GM18499 (cell line): ENCODE data around the gene KRTAP4-8.
"Not testable (repeated sequence)": the region's sequence is repeated elsewhere in the genome, so short reads cannot be mapped to it uniquely, and the experiment has no call there.

ENCODE experiments used
- ATAC-seq: cut with Tn5 transposase; IDR thresholded peaks from one replicate; pipeline ENCODE4 v1.9.1; 2021; ENCODE audit warnings: moderate number of reproducible peaks; ENCODE audit not compliant: insufficient read depth, unreplicated experiment

The KRTAP4-8 gene

DNA sequence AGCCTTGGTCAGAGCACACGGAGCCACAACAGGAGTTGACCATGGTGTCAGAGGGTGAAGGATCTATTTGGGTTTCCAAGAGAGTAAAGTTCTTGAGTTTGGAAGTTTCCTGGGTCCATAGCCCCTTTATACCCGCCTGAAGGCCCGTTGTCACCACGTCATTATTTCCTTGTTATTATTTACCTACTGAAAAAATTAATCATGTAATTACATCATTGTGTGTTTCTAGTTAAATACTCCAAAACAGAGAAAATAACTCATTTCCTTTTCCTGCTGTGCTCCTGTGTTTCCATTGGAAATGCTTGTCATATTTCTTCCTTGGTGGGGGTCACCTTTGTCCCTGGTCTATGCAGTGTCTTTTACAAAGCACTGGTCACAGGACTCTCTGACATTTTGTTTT is at the start of gene KRTAP4-8:
TSS of gene KRTAP4-8 (minus strand) at position 101 of the 400 bp plus-strand sequence. CDS start at position 43, 58 bp downstream.
- no peak for ATAC-seq

DNA sequence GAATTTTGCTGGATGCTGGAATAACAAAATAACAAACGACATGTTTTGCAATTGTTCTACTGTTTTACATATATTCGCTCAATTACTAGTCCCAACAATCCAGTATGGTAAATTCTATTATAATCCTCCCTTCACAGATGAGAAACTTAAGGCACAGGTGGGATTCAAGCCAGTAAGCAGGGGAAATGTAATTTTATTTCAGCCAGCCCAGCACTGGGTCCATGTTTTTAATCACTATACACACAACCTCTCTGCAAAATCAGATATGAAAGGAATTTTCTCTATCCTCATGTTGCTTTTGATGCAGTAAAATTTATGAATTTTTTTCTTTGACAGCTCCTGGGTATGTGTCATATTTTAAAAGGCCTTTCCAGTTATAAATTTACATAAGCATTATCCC is 47.3 kb upstream of the KRTAP4-8 start:
- no peak for ATAC-seq

DNA sequence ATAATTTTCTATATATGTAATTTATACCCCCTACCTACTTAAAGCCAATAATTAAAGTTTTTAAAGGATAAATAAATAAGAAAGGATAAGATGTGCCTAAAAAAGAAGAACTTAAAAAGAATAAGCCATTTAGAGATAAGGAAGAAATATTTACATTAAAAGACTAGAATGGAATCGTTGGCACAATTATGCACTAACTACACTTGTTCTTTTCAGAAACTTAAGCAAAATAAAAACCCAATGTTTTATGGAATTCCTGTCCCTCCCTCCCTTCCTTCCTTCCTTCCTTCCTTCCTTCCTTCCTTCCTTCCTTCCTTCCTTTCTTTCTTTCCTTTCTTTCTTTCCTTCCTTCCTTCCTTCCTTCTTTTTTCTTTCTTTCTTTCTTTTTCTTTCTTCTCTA is 46.9 kb upstream of the KRTAP4-8 start:
- no peak for ATAC-seq

DNA sequence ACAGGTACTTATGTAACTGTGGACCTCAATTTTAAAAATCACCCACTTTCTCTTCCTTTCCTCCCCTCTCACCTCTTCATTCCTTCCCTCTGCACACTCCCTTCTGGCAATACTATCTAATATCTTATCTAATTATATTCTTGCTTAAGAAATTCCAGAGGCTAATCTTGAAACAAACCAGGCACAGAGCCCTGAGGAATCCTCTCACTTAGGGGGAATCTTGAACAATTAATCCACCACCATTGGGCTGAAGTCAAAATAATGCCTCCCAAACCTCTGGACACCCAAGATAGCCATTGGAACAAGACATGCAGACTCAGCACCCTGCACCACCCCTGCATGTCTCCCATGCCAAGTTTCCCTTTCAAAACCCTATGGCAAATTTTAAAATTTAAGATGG is 43.4 kb upstream of the KRTAP4-8 start:
- no peak for ATAC-seq

DNA sequence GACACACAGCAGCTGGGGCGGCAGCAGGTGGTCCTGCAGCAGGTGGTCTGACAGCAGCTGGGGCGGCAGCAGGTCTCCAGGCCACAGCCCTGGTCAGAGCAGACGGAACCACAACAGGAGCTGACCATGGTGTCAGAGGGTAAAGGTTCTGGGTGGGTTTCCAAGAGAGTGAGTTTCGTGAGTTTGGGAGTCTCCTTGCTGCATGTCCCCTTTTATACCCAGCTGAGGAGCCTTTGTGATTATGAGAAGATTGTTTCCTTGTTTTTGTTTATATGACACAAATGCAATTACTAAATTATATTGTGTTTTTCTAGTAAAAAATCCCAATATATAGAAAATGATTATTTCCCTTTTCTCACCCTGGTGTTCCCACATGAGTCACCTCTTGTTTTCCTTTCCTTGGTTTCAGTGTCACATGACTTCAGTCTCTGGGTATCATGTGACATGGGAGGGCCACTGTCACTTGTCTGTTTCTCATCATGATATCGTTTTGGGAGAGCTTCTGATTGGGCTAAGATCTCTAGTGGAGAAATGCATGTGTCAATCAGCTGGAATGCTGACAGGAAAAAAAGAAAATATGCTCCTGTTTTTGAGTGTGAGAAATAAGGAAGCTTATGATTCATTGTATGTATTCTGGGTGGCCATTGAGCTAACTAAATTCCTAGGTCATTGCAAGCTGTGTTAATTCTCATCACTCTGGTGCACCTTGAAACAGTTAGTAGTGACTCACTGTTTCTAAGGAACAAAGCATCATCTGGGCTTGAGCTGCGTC is 42.6 kb upstream of the KRTAP4-8 start, which contains the start of gene KRTAP4-6:
TSS of gene KRTAP4-6 (minus strand) at position 185 of the 772 bp plus-strand sequence. CDS start at position 128, 57 bp downstream.
- no peak for ATAC-seq

DNA sequence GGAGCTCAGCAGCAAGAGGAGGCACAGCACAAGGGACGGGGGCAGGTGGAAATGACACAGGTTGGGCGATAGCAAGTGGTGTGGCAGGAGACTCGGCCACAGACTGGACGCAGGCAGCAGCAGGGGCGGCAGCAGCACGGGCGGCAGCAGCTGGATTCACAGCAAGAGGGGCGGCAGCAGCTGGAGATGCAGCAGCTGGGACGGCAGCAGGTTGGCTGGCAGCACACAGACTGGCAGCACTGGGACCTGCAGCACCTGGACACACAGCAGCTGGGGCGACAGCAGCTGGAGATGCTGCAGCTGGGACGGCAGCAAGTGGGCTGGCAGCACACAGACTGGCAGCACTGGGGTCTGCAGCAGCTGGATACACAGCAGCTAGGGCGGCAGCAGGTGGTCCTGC is 41.9 kb upstream of the KRTAP4-8 start:
- not testable (repeated sequence) for ATAC-seq

DNA sequence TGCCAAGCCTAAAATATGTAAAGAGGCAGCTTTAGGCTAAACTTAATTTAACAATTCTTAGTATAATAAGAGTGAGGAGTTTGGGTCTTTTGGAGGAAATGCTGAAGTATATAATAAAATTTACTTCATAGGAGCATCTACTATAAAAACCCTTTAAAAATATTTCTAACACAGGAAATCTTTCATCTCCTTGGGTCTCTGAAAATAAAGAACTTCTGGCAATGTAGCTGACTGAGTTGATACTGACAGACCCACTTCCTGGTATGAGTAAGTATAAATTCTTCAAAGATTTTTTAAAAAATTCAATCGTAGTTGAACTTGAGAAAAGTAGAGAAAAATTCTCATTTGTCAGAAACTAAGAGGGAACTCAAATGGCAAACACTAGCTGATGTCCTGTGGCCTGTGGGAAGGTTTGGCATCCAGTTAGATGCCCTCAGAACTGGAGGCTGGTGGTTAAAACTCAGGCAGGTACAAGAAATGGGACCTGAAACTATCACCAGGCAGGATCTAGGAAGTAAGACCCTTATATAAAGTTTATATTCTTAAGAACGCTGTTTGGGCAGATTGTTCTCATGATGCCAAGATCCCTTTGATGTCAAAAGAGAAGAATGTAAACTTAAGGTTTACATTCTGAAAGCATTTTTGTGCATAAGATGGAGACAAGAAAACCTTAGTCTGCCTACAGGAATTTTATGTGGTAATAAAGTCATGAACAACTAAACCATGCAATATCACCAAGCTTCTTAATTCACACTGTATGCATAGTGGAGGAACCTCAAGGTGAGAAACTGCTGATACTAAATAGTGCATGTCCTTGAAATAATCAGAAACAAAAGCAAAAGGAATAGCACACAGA is 36.2 kb upstream of the KRTAP4-8 start:
- ATAC-seq, result no peak

DNA sequence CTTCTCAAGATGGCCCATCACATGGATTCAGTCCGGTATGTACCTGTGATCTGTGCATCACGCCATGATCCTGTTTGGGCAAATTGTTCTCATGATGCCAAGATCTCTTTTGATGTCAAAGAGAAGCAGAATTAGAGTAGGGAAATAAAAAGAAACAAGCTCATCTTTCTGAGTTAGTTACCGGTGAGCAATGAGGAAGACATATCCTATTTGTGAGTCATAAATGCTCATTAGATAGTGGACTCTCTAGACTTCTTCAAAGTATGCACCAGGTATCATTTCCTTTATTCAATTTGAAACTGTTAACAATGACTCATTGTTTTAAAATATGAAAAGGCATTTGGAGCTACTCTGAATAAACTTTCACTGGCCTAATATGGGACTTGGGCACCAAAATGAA is 34.0 kb upstream of the KRTAP4-8 start:
- ATAC-seq, result no peak

DNA sequence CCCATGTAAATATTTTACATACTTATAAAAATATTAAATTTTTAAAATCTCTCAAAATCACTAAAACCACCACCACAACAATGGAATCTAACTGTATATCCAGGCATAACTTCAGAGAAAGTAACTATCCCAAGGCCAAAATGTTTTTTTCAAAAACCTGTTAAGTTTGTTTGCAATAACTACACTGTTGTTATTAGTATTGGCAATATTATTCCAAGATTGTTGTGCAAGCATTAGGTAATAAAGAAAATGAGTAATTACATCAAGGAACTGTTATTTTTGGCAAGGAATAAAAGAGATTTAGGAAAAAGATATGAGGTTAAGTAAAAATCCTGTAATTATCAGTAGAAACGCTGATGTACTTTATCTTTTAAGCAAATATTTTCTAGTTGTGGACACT is 29.4 kb upstream of the KRTAP4-8 start:
- no peak for ATAC-seq

DNA sequence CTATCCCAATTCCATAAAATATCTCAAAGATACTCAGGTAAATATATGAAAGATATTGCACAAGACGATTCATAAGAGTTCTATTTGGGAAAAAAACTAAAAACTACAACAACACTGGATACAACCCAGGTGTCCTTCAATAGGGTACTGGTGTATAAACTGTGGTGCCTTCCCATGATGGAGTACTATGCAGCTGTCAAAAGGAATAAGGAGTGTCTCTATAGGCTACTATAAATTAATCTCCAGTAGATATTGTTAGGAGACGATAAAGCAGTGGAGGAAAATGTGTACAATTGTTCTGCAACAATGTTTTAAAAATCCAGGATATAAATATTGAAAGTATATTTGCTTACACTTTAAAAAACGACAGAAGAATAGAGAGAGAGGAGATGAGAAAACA is 28.5 kb upstream of the KRTAP4-8 start:
- no peak for ATAC-seq

DNA sequence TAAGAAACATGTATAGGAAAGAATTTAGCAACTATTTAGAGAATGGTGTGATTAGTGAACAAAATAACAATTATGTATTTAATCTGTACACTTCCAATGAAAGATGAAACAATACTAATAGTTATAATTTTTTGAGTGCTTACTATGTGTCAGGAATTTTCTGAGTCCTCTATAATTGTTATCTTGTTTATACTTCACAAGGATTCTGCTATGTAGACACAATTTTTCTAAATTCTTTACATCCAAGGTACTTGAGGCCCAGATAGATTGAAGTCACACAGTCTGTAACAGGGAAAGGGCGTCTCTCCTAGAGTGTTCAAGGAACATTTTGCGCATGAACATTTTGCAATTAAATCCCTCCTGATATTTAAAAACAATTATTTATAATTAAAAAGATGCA is 27.1 kb upstream of the KRTAP4-8 start:
- ATAC-seq, result no peak

DNA sequence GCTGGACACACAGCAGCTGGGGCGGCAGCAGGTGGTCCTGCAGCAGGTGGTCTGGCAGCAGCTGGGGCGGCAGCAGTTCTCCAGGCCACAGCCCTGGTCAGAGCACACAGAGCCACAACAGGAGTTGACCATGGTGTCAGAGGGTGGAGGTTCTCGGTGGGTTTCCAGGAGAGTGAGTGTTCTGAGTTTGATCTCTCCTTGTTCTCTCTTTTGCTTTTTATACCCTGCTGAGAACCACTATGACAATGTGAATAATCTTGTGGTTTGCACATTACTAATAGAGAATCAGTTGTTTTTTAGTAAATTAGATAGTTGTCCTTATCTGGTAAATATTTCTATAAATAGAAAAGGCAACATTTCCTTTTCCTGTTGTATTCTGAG is 26.0 kb upstream of the KRTAP4-8 start, which contains the start of gene KRTAP4-12:
TSS of gene KRTAP4-12 (minus strand) at position 192 of the 381 bp plus-strand sequence. CDS start at position 132, 60 bp downstream.
- not testable (repeated sequence) for ATAC-seq

DNA sequence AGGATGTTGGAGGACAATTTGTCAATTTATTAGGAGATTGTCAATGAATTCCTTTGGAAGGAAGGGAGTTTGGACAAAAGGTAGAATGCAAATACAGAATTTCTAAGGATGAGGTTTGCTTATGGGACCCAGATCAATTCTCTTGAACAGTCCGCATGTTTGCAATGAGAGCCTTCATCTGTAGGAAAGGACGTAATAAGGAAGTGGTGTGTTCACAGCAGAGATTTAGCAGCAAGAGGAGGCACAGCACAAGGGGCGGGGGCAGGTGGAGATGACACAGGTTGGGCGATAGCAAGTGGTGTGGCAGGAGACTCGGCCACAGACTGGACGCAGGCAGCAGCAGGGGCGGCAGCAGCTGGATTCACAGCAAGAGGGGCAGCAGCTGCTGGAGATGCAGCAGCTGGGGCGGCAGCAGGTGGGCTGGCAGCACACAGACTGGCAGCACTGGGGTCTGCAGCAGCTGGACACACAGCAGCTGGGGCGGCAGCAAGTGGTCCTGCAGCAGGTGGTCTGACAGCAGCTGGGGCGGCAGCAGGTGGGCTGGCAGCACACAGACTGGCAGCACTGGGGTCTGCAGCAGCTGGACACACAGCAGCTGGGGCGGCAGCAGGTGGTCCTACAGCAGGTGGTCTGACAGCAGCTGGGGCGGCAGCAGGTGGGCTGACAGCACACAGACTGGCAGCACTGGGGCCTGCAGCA is 25.5 kb upstream of the KRTAP4-8 start:
- not testable (repeated sequence) for ATAC-seq

DNA sequence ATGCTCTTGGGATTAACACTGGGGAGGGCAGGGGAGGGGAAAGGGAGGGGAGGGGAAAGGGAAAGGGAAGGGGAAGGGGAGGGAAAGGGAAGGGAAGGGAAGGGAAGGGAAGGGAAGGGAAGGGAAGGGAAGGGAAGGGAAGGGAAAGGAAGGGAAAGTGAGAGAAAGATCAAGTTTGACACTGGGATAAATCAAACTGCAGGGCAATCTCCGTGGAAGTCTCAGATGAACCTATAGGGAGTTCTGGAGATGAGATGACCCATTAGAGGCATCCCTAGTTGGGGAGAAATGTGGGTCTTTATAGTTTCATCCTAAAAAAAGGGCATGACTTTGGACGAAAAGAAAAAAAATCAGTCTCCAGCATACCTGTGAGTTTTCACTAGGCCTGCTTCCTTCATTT is 23.8 kb upstream of the KRTAP4-8 start:
- ATAC-seq, result no peak

DNA sequence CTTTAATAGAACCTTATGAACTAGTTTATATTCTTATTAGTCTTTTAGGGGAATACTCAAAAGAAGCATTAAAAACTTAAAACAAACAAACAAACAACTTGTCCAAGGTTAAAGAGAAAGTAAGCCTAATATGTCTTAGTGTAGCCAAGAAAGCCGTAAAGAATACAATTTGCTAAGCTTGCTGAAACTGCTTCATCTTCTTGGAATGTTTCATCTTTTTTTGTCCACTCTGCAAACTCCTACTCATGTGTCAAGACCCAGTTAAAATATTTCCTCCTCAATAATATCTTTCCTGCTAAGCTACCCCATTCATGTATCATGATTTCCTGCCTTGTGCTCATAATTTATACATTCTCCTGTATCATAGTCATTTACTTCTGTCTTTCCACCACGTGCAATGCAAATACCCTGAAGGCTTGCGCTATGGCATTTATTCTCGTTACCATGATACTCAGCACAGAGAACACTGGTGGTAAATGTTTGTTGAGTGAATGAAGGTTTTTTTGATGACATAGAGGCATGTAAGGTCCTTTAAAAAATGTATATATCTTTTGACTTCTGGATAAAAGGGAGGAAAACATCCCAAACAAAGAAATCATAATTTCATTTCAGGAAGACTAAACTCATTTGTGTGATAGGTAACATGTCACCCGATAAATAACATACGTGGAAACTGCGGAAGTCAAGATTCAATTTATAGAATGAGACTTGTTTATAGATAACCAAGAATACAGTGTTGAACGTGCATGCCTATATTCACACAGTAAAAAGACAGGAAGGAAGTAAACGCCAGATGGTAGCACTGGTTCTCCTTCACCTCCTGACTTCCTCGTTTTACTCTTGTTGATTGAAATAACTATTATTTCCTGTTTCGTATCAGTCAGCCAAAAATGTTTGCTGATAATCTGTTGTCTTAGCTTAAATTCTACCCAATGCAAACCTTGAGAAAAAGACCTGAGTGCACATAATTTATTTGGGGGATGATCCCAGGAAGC is 22.1 kb upstream of the KRTAP4-8 start:
- not testable (repeated sequence) for ATAC-seq

DNA sequence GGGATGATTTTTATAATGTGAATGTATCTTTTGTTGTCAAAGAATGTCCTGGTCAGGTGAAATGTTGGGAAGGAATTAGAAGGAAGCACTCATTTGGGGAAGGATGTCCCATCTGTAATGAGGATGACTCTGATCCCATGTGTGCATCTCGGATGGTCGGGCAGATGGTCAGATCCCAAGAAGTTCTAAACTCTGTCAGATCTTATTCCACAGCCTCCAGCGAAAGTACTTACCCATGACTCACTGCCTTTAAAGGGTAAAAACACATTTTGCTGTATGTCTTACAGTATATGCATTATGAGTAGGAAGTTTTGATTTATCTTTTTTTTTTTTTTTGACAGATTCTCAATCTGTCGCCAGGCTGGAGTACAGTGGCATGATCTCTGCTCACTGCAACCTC is 20.8 kb upstream of the KRTAP4-8 start:
- no peak for ATAC-seq

DNA sequence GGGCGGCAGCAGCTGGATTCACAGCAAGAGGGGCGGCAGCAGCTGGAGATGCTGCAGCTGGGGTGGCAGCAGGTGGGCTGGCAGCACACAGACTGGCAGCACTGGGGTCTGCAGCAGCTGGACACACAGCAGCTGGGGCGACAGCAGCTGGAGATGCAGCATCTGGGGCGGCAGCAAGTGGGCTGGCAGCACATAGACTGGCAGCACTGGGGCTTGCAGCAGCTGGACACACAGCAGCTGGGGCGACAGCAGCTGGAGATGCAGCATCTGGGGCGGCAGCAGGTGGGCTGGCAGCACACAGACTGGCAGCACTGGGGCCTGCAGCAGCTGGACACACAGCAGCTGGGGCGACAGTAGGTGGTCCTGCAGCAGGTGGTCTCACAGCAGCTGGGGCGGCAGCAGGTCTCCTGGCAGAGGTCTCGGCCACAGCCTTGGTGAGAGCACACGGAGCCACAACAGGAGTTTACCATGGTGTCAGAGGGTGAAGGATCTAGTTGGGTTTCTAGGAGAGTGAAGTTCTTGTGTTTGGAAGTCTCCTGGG is 20.0 kb upstream of the KRTAP4-8 start, which contains the start of gene KRTAP4-11:
TSS of gene KRTAP4-11 (minus strand) at position 528 of the 541 bp plus-strand sequence. CDS start at position 470, 58 bp downstream.
- not testable (repeated sequence) for ATAC-seq

DNA sequence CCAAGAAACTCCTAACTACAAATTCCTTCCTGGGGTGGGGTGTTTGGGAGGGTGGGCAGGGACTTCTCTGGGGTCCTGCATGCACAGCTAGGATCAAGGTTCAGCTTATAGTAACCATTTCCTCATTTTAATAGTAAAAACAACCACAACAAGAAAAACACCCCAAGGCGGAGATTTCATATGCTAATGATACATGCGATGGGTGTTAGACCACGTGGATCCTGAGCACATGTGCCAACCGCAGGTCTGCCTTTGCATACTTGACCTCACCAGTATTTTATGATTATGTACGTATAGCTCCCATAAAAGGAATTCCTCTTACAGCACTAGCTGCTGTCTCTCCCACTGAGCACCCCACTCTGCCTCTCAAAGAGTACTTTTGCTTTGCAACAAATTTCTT is 18.4 kb upstream of the KRTAP4-8 start:
- ATAC-seq, result no peak
